H9 (cell line): Measurements from ENCODE around the gene BANP. TPM values are rescaled to one million over a fixed set of nuclear protein-coding genes. Genes with fewer than 3 reads are reported as not detected.
"Not testable (repeated sequence)": the region's sequence is repeated elsewhere in the genome, so short reads cannot be mapped to it uniquely, and the experiment has no call there.

ENCODE experiments used
- DNase-seq: peaks from one replicate; pipeline ENCODE4 v3.0.0-alpha.2; 2017
- H2AFZ ChIP-seq: one replicate; pipeline ENCODE4 v1.6.1; 2013; ENCODE audit warnings: mild to moderate bottlenecking, low read length, control low read depth, moderate library complexity
- H2AK5ac ChIP-seq: 2 replicates; pipeline ENCODE4 v1.6.1; 2013; ENCODE audit warnings: low read length, control low read depth, mixed read lengths; ENCODE audit not compliant: insufficient read length
- H2BK120ac ChIP-seq: one replicate; pipeline ENCODE4 v1.6.1; 2013; ENCODE audit warnings: low read depth, mild to moderate bottlenecking, low read length, control low read depth, inconsistent platforms; ENCODE audit not compliant: poor library complexity, severe bottlenecking
- H2BK12ac ChIP-seq: 2 replicates; pipeline ENCODE4 v1.6.1; 2013; ENCODE audit warnings: low read length, control low read depth, mixed read lengths, low read depth; ENCODE audit not compliant: insufficient read length
- H2BK15ac ChIP-seq: 2 replicates; pipeline ENCODE4 v1.6.1; 2013; ENCODE audit warnings: low read depth, low read length, control low read depth
- H2BK20ac ChIP-seq: one replicate; pipeline ENCODE4 v1.6.1; 2013; ENCODE audit warnings: low read depth, mild to moderate bottlenecking, low read length, control low read depth, inconsistent platforms; ENCODE audit not compliant: poor library complexity, severe bottlenecking
- H2BK5ac ChIP-seq: 2 replicates; pipeline ENCODE4 v1.6.1; 2013; ENCODE audit warnings: low read length, control low read depth, mixed read lengths; ENCODE audit not compliant: insufficient read length
- H3K14ac ChIP-seq: 2 replicates; pipeline ENCODE4 v1.6.1; 2013; ENCODE audit warnings: low read length, control low read depth; ENCODE audit not compliant: insufficient read depth
- H3K18ac ChIP-seq: 2 replicates; pipeline ENCODE4 v1.6.1; 2013; ENCODE audit warnings: low read depth, mild to moderate bottlenecking, mixed read lengths, low read length, control low read depth; ENCODE audit not compliant: insufficient read length
- H3K23ac ChIP-seq: 2 replicates; pipeline ENCODE4 v1.6.1; 2013; ENCODE audit warnings: low read length, control low read depth, mixed read lengths, low read depth; ENCODE audit not compliant: insufficient read length
- H3K23me2 ChIP-seq: 2 replicates; pipeline ENCODE4 v1.6.1; 2013; ENCODE audit warnings: low read depth, mild to moderate bottlenecking, mixed read lengths, low read length, control low read depth; ENCODE audit not compliant: insufficient read length, poor library complexity, severe bottlenecking
- H3K27ac ChIP-seq: 2 replicates; pipeline ENCODE4 v1.5.1; 2013; ENCODE audit warnings: low read length, control low read depth, mixed read lengths, low read depth; ENCODE audit not compliant: insufficient read length
- H3K27me3 ChIP-seq: 2 replicates; pipeline ENCODE4 v1.6.1; 2013; ENCODE audit warnings: low read length, control low read depth, inconsistent platforms; ENCODE audit not compliant: insufficient read depth
- H3K4ac ChIP-seq: 2 replicates; pipeline ENCODE4 v1.6.1; 2013; ENCODE audit warnings: low read depth, mild to moderate bottlenecking, control low read depth, inconsistent platforms, low read length, moderate library complexity
- H3K4me1 ChIP-seq: 2 replicates; pipeline ENCODE4 v1.6.1; 2013; ENCODE audit warnings: low read length, control low read depth, inconsistent platforms; ENCODE audit not compliant: insufficient read depth
- H3K4me2 ChIP-seq: 2 replicates; pipeline ENCODE4 v1.6.1; 2013; ENCODE audit warnings: low read length, control low read depth, mixed read lengths; ENCODE audit not compliant: insufficient read length, insufficient read depth
- H3K56ac ChIP-seq: 2 replicates; pipeline ENCODE4 v1.6.1; 2013; ENCODE audit warnings: low read depth, mild to moderate bottlenecking, mixed read lengths, low read length, control low read depth; ENCODE audit not compliant: insufficient read length
- H3K79me1 ChIP-seq: 2 replicates; pipeline ENCODE4 v1.6.1; 2013; ENCODE audit warnings: low read depth, mild to moderate bottlenecking, moderate library complexity, low read length, control low read depth, inconsistent platforms; ENCODE audit not compliant: insufficient read depth, poor library complexity, severe bottlenecking
- H3K79me2 ChIP-seq: 2 replicates; pipeline ENCODE4 v1.6.1; 2013; ENCODE audit warnings: low read length, control low read depth, inconsistent platforms; ENCODE audit not compliant: insufficient read depth
- H3K9ac ChIP-seq: 2 replicates; pipeline ENCODE4 v1.6.1; 2013; ENCODE audit warnings: low read length, control low read depth, mixed read lengths; ENCODE audit not compliant: insufficient read length; ENCODE audit errors: extremely low read depth
- H3K9me3 ChIP-seq: one replicate; pipeline ENCODE4 v1.6.1; 2013; ENCODE audit warnings: low read depth, low read length, inconsistent platforms; ENCODE audit not compliant: control insufficient read depth
- H3T11ph ChIP-seq: one replicate; pipeline ENCODE4 v1.6.1; 2013; ENCODE audit warnings: mild to moderate bottlenecking, low read length, control low read depth, inconsistent platforms
- H4K20me1 ChIP-seq: one replicate; pipeline ENCODE4 v1.6.1; 2013; ENCODE audit not compliant: control insufficient read depth, insufficient read length, insufficient read depth
- H4K5ac ChIP-seq: 2 replicates; pipeline ENCODE4 v1.6.1; 2013; ENCODE audit warnings: low read depth, mild to moderate bottlenecking, mixed read lengths, low read length, control low read depth; ENCODE audit not compliant: insufficient read length
- H4K8ac ChIP-seq: replicated peaks from 2 replicates; pipeline ENCODE4 v1.6.1; 2013; ENCODE audit warnings: low read length, control low read depth, mixed read lengths, low read depth; ENCODE audit not compliant: insufficient read length
- H4K91ac ChIP-seq: 2 replicates; pipeline ENCODE4 v1.6.1; 2013; ENCODE audit warnings: low read depth, mild to moderate bottlenecking, moderate library complexity, mixed read lengths, low read length, control low read depth; ENCODE audit not compliant: insufficient read length
- H3K27ac Mint-ChIP-seq, 3 experiments: 2 replicates in 2 of 3; 3 replicates in 1 of 3; pipeline ENCODE4 v1.8.0; 2020 to 2021; ENCODE audit warnings: mixed read lengths in 3 of 3, mild to moderate bottlenecking in 1 of 3, moderate library complexity in 1 of 3
- H3K27me3 Mint-ChIP-seq: 2 replicates; pipeline ENCODE4 v1.8.0; 2021; ENCODE audit warnings: low read depth, mild to moderate bottlenecking, moderate library complexity, mixed read lengths
- H3K36me3 Mint-ChIP-seq, 3 experiments: 2 replicates in 2 of 3; 3 replicates in 1 of 3; pipeline ENCODE4 v1.8.0; 2020 to 2021; ENCODE audit warnings: low read depth in 3 of 3, mixed read lengths in 3 of 3; ENCODE audit not compliant: insufficient read depth in 1 of 3
- H3K4me1 Mint-ChIP-seq, 2 experiments: 2 replicates each; pipeline ENCODE4 v1.8.0; 2020; ENCODE audit warnings: mixed read lengths in 2 of 2
- H3K4me3 Mint-ChIP-seq, 2 experiments: 2 replicates in 1 of 2; 3 replicates in 1 of 2; pipeline ENCODE4 v1.8.0; 2020 to 2021; ENCODE audit warnings: mild to moderate bottlenecking in 2 of 2, mixed read lengths in 2 of 2, moderate library complexity in 1 of 2
- H3K9me3 Mint-ChIP-seq, 2 experiments: 2 replicates in 1 of 2; 3 replicates in 1 of 2; pipeline ENCODE4 v1.8.0; 2020; ENCODE audit warnings: mild to moderate bottlenecking in 2 of 2, mixed read lengths in 2 of 2, moderate library complexity in 1 of 2
- CTCF ChIP-seq: fragments of 200-600 bp; sonication (generic); conservative IDR thresholded peaks from 3 replicates; pipeline ENCODE4 v1.8.0; 2021; ENCODE audit warnings: antibody characterized with exemption, mild to moderate bottlenecking
- WGBS: extraction: QIAGEN DNeasy Blood & Tissue Kit; methylation state at CpG from one replicate; pipeline ENCODE4 v1.1.7; 2013; ENCODE audit warnings: missing lambda C conversion rate, low lambda C conversion rate, mixed read lengths; ENCODE audit not compliant: insufficient read length; ENCODE audit errors: extremely low coverage; 5-methylcytosine and 5-hydroxymethylcytosine counted together
- total RNA-seq: library from RNA; stranded (reverse); gene quantifications from 2 replicates; pipeline ENCODE4 v1.2.1, GENCODE V29; 2021

Gene BANP
- total RNA-seq, 1 experiment from 2014 or later = 24.9 TPM

DNA sequence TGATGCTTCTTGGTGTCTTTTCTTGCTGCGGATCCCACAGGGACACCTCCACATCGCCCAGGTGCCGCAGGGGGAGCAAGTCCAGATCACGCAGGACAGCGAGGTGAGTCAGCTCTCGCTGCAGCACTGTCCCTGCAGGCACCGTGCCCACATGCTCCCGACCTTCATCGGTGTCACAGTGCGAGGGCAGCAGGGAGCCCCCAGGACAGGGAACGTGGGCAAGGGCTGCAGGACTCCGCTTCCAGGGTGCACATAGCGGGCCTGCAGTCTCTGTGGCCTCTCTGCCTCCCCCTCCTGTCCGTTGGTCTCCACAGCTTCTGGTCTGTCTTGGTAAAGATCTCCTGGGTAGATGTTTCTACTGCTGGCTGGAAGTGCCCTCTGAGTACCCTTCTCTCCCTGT lies 84.1 kb downstream of the BANP start:
- H3K56ac ChIP-seq = no peak overlapping the region
- H4K8ac ChIP-seq = no peak overlapping the region
- peaks cover 7 to 33% of the 10 kb centered on the region in 2 experiments for H3K4me1 Mint-ChIP-seq
- no peaks in the 10 kb centered on the region for H3K23me2 ChIP-seq
- no peak overlapping the region for H3T11ph ChIP-seq
- H3K4me1 ChIP-seq = no peaks in the 10 kb centered on the region
- H3K4me3 Mint-ChIP-seq = no peak overlapping the region
- peaks cover 19 to 47% (median 43%) of the 10 kb centered on the region in 3 experiments; a peak in 6 of 7 replicates for H3K36me3 Mint-ChIP-seq
- no peak overlapping the region for H3K27ac ChIP-seq
- H3K27ac Mint-ChIP-seq = no peak overlapping the region; a peak in 2 of 7 replicates
- no peaks in the 10 kb centered on the region for H3K27me3 ChIP-seq
- H3K9me3 Mint-ChIP-seq = no peaks in the 10 kb centered on the region
- H3K4me2 ChIP-seq = no peak overlapping the region
- no peak overlapping the region for H2AFZ ChIP-seq
- no peak overlapping the region for H2BK20ac ChIP-seq
- no peak overlapping the region for H2BK12ac ChIP-seq
- H3K4ac ChIP-seq = no peak overlapping the region
- H2BK120ac ChIP-seq = no peak overlapping the region
- H2AK5ac ChIP-seq = no peak overlapping the region
- no peak for DNase-seq
- no peak; the same call in 2 of the 3 replicates for TF ChIP-seq CTCF
- no peak overlapping the region for H4K5ac ChIP-seq
- no peak overlapping the region for H3K9ac ChIP-seq
- no peaks in the 10 kb centered on the region for H3K79me2 ChIP-seq
- H3K79me1 ChIP-seq = no peaks in the 10 kb centered on the region
- no peak overlapping the region for H3K18ac ChIP-seq
- H2BK5ac ChIP-seq = no peak overlapping the region
- H4K20me1 ChIP-seq = no peaks in the 10 kb centered on the region
- H3K27me3 Mint-ChIP-seq = no peaks in the 10 kb centered on the region
- H3K23ac ChIP-seq = no peak overlapping the region
- H3K14ac ChIP-seq = no peak overlapping the region
- no CpG with 5 or more reads among the region's 14 CpGs for WGBS
- no peak overlapping the region for H2BK15ac ChIP-seq
- no peaks in the 10 kb centered on the region for H3K9me3 ChIP-seq
- H4K91ac ChIP-seq = no peak overlapping the region

DNA sequence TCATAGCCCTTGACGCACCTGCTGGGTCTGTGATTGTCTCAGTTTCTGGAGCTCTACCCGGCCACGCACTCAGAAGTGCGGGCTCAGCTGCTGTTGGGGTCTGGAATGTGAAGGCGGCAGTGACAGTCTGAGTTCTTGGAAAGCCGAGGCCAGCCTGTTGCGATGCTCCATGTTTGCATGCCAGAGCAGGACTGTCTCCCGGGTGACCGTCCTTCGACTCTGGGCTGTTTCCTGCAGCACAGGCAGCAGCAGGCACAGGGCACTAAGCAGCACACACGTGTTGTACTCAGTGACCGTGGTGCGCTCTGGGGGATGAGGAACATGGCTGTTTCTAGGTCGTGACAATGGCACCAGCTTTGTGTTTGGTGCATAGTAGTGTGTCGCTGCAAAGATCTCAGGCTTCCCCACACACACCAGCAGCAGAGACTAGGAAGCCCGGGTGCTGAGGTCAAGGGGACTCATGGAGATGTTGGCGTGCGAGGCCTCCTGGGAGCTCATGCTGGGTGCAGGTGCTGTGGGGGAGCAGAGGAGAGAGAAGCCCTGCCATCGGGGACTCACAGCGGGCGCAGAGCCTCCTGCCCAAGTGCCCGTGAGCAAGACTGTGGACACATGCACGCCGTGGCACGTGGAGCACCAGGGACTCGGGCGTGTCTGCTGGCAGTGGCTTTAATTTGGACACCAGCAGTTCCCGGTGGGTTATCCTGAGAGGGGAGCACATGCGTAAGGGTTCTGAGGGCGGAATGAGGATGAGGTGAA lies 84.8 kb downstream of the BANP start:
- H4K5ac ChIP-seq, H3K14ac ChIP-seq, H3K18ac ChIP-seq, H2AFZ ChIP-seq, H3K79me2 ChIP-seq, H2BK12ac ChIP-seq, H3K23ac ChIP-seq, H4K91ac ChIP-seq, H3K4ac ChIP-seq, H3T11ph ChIP-seq, H3K9me3 ChIP-seq, H3K27me3 ChIP-seq, H3K9me3 Mint-ChIP-seq, H2BK15ac ChIP-seq, H2AK5ac ChIP-seq, H3K4me1 ChIP-seq, H3K4me3 Mint-ChIP-seq, H2BK120ac ChIP-seq, H3K4me2 ChIP-seq, H3K27me3 Mint-ChIP-seq, H4K8ac ChIP-seq, H3K79me1 ChIP-seq, H2BK20ac ChIP-seq, H3K9ac ChIP-seq, H2BK5ac ChIP-seq, H3K23me2 ChIP-seq, H4K20me1 ChIP-seq, DNase-seq, H3K56ac ChIP-seq, H3K27ac ChIP-seq: not testable (repeated sequence)
- peaks cover 2 to 28% of the 10 kb centered on the region in 2 experiments for H3K4me1 Mint-ChIP-seq
- peak overlapping the region; percentile 19 to 68 (median 46); a peak in 6 of 7 replicates for H3K27ac Mint-ChIP-seq
- no CpG with 5 or more reads among the region's 30 CpGs for WGBS
- peaks cover 23 to 48% (median 44%) of the 10 kb centered on the region in 3 experiments; a peak in 6 of 7 replicates for H3K36me3 Mint-ChIP-seq
